Ammon's horn (tissue), 1 donor: Measurements from ENCODE around the gene ADAM12.
A peak's percentile ranks its signal among the peaks of the same experiment; 100 is the strongest.

Experiments used
- DNase-seq: peaks from one replicate; pipeline ENCODE4 v3.0.0-alpha.2; 2016; ENCODE audit warnings: low spot score

ADAM12 gene, protein sequence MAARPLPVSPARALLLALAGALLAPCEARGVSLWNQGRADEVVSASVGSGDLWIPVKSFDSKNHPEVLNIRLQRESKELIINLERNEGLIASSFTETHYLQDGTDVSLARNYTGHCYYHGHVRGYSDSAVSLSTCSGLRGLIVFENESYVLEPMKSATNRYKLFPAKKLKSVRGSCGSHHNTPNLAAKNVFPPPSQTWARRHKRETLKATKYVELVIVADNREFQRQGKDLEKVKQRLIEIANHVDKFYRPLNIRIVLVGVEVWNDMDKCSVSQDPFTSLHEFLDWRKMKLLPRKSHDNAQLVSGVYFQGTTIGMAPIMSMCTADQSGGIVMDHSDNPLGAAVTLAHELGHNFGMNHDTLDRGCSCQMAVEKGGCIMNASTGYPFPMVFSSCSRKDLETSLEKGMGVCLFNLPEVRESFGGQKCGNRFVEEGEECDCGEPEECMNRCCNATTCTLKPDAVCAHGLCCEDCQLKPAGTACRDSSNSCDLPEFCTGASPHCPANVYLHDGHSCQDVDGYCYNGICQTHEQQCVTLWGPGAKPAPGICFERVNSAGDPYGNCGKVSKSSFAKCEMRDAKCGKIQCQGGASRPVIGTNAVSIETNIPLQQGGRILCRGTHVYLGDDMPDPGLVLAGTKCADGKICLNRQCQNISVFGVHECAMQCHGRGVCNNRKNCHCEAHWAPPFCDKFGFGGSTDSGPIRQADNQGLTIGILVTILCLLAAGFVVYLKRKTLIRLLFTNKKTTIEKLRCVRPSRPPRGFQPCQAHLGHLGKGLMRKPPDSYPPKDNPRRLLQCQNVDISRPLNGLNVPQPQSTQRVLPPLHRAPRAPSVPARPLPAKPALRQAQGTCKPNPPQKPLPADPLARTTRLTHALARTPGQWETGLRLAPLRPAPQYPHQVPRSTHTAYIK

DNA sequence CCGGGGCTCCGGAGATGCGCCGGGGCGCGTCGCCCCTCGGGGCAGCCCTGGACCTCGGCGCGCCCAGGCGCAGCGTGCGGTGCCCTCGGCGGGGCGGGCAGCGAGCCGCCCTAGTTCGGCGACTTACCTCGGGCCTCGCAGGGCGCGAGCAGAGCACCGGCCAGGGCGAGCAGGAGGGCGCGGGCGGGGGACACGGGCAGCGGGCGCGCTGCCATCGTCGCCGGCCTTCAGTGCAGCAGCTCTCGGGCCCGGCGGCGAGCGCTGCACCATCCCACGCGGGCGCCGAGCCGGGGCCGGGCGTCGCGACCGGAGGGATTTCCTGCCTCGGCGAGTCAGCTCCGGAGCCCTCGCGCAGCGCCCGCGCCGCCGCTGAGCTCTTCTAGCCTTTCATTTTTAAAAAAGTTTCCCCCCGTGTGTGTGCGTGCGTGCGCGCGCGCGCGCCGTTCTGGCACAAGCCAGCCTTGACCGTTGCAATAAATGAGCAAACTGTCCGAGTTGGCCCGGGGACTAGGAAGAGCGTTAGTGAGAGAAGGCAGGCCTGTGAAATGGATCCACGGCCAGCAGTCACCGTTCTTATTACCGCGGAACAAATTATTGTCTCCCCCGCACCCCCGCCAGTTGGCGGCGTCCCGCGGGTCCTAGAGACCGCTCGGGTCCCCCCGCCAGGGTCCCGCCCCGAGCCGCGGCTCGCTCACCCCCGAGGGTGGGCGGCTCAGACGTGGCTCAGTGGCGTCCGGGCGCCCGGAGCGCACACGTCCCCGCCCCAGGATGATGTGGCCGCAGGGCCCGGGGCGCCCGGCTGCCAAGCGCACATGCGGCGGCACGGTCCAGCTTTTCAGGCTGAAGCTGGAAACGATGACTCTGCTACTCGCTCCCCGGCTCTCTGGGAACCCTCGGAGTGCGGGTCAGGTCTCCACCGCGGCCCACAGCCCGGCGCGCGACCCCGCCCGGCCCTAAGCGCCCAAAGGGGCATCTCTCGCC lies at the start of gene ADAM12:
Gene ADAM12, minus strand, starts transcription at position 547 of the 981 bp plus-strand sequence. Its CDS starts 332 bp downstream, at position 215.
- DNase-seq = peak; percentile 13

DNA sequence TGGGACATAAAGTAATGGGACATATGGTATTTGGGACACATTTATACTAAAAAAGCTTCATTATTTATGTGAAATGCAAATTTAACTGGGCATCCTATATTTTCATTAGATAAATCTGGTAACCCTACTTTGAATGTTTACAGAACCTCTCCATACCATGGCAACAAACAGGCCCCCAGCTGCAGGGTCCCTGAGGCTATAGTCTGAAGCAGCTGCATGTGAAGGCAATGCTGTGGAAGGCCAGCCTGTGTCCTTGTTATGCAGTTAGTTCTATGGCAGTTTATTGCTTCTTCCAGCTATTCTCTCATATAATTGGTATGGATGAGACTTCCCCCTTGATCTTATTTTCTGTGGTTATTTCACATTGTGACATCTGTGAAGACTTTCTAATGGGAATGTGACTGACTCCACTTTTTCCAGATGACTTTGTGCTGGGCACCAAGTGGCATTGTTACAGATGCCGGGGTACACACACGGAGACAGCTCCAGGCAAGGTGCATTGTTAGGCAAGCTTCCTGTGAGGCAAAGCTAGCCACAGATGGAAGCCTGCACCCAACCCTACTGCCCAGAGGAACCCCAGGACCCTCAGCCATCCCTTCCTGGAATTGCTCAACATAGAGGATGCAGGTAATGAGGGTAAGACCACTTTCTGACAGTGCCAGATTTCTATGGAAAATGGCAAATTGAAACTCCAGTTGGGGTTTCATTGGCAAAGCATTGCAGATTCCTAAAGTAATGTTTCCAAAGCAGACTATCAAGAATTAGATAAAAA lies 49.5 kb upstream of the ADAM12 start:
- no peak for DNase-seq

DNA sequence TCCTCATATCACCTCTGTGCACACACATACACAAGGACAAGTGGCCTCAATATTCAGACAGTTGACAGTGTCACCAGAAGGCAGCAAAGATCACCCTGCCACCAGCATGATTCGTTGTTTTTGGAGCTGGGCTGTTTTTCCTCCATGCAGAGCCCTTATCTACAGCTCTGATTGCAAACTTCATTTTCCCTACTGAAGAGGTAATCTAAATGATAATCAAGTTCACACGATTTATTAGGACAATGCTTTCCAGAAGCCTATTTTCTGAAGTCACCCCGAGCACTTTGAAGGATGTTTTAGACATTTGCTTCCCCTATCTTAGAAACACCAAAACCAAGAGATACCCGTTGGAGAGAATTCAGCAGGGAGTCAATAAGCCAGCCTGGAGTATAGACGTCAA lies 46.0 kb upstream of the ADAM12 start:
- no peak for DNase-seq

DNA sequence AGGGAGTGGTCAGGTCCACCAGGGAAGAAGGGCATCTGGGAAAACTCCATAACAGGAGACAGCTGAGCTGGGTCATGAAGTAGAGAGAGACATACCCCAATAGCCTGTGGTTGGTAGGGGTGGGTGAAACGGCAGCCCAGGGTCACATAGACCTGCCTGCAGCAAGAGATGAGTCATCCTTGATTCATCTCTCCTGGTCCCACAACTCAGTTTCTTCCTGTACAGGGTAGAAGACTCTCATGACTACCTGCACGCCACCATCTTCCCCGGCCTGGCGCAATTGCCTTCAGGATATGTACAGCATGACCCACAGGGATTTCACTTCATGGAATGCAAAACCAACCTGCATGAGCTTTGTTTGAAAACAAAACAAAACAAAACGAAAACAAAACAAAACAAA lies 45.1 kb upstream of the ADAM12 start:
- no peak for DNase-seq

DNA sequence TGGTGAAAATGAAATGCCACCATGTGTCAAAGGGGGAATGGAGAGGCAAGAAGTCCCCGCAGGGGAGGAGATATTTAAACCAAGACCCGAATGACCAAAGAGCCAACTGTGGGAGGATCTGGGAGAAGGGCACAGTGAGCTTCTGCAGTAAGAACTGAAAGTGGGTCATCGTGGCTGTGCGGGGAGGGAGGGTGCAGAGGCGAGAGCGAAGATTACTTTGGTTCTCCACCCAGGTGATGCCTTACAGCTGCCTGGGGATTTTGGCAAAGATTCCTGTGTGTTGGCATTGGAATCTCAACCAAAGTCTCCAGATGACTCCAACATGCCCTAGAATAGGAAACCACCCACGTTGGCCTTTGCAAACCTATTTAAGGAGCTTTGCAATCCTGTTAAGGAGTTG lies 44.2 kb upstream of the ADAM12 start:
- DNase-seq = no peak

DNA sequence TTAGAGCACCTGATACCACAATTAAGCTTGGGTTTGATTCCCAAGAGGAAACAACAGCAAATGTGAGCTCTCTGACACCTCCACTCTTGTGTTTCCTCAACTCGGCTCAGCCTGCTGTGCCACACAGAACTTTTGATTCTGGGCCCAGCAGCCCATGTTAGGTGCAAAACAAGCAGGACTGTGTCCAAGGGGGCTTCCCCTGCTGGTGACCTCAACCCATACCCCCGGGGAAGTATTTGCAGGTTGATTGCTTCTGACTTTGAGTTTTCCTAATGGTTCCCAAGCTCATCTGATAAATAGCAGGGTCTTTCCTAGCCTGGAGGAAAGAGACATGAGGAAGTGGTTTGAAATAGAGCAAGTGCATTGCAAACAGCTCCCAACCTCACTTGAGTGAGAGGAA lies 43.5 kb upstream of the ADAM12 start:
- DNase-seq = no peak

DNA sequence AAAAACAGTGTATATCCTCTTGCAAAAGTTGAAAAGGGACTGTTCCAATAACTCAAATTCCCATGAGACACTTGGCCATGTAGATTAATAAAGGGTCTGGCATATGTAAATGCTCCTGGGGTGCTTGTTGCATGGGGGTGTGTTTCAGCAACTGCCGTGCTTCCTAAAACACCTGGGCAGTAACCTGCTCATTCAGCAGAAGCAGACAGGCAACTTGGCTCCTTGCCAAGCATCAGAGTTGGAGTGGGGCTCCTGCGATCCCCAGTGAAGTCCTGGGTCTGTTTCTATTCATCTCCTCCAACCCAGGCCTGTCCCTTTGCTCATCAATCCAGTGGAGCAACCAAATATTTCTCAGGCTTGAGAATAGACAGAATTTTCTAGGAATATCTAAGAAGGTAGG lies 42.2 kb upstream of the ADAM12 start:
- no peak for DNase-seq

DNA sequence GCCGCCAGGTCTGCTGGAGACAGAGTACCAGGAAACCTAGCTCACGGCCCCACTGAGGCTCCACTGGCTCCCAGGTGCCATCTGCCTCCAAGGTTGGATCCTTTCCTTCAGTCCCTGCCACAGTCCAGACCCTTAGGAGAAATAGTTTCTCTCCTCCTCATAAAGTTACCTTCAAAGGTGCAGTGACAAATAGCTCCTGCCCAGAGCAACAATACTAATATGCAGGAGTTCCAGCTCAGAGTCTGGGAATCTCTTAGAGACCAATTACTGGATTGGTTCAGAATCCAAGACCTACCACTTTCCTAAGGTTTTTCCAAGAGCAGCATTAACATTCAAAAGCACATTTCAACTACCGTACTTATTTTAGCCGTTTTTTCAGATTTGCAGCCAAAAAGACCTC lies 41.0 kb upstream of the ADAM12 start:
- DNase-seq = no peak

DNA sequence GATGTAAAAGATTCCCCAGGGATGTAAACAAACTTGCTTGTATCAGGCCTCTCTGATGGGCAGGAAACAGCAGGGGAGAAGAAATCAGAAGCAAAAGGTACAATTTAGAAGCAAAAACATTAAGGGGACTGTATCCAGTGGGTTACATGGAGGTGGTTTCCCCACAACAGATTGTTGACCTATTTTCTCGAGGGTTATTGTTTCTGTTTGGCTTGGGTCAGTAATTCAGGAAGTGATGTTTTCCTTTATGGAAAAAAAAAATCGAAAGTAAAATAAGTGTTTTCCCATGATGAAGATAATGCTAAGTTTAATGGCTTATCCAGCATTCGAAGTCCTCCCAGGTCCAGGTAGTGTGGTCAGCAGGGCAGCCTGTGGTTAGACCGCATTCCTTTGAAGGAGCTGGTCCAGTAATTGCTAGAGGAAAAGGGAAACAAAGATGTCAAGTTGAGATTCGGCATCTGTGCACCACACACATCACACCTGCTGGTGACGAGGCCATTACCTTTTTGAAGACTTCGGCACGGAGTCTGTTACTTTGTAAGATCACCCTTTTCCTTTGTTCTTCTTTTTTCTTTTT lies 37.3 kb upstream of the ADAM12 start:
- DNase-seq = no peak

DNA sequence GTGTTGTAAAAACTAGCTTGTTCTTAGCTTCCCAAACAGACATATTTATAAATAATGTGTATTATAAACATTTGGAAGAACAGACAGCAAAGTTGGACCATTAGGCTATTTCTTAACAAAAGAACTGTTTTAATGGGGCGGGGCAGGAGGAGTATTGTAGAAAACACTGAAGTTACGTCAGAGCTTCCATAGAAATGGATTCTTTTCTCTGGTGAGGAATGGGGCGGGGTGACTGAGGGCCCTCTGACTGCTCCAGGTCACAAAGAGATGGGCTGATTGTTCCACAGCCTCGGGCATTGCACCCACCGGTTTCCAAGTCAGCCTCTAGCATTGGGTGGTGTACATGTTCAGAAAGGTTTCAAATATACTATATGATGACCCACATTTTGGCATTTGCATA lies 36.8 kb upstream of the ADAM12 start:
- DNase-seq = no peak

DNA sequence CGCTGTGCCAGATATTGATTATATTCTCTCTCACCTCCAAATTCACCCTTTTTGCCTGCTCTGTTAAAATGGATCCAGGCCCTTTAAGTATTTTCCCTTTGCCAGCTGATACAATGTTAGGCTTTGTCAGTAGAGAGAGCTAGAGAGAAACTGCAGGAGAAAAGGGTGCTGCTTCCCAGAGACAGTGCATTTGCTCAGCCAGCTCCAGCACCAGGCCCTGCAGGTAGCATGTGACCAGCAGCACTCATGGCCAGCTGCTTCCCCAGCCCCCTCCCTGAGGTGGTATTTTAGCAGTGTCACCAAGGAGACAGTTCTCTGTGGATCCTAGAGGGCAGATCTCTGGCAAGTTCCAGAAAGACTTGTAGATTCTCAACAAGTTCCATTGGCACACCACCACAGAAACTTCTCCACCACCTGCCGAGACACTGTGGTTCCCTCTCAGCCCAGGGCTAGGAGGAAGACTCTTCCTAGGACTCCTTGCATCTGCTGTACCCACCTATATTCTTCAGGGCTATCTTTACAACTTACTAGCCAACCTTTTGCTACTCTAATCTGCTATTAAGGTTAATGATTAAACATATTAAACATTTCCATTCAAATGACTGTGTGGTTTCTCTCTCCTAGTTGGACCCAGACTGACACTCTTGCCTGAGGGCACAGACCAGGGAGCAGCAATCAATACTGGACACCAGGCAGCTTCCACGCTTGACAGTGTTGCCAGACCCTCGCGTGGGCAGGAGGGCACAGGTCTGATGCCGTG lies 35.6 kb upstream of the ADAM12 start:
- DNase-seq = no peak

DNA sequence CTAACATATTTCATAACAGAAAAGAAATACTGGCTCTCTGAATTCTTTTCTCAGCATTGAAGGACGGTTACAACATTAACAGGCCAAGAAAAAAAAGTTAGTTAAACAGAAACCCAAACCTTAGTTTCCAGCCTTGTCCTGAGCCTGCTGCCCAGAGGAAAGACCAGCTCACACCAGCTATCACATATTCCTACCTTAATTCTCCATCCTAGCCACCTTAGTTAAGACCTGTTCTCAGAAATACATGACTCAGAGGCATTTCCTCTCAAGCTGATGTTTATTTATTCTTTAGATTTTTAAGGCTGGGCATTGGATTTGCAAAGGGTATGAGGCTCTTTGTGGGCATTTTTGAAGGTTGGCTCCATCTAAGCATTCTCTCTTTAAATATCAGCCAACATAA lies 34.3 kb upstream of the ADAM12 start:
- DNase-seq = no peak

DNA sequence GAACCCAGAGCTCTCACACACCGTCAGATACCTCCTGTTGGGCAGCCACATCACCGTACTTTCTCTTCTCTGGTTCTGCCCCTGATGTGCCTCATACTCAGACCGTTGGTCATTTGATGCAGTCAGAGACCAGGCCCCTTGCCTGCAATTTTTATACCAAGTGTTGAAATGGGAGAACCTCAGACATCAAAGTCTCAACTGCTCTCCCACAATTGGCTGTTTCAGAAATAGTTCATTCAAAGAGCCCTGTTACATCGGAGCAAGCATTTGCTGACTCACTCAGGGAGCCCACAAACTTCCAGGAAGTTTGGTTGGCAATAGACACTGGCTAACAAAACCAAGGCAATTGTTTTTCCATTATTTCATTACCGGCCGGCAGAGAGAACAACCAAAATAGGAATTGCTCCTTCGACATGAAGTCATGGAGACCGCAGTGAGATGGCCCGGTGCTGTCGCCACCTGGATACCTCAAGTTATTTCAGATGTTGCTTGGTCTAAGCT lies 33.5 kb upstream of the ADAM12 start:
- DNase-seq = peak; percentile 11

DNA sequence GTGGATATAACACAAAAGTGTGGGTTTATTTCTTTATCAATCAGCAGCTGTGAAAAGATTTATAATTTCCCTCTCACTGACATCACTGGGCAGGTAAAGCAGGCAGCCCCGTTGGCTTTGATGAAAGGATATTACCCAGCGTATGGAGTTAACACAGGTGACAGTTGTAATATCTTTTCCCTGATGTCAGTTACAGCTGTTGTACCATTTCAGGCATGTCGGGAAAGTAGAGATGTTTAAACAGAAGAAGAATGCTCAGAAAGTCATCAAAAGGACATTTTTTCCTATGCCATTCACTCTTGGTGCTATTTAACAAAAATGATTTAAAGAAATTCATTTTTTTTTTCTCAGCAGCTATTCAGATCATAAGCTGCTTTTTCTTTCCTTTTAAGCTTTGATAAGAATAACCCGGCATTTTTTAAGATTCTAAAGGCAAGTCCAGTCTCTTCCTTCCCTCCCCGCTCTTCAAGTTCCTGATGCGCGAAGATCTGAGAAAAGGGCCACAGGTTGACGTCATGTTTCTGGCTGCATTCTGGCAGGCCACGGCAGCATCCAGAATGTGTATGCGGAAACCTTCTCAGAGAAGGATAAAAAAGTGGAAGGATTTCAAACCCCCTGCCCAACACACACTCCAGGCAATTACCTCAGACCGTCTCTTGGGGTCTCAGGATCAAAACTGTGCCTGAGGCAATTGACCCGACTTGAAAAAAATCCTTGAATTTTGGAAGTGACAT lies 32.5 kb upstream of the ADAM12 start:
- DNase-seq = no peak

DNA sequence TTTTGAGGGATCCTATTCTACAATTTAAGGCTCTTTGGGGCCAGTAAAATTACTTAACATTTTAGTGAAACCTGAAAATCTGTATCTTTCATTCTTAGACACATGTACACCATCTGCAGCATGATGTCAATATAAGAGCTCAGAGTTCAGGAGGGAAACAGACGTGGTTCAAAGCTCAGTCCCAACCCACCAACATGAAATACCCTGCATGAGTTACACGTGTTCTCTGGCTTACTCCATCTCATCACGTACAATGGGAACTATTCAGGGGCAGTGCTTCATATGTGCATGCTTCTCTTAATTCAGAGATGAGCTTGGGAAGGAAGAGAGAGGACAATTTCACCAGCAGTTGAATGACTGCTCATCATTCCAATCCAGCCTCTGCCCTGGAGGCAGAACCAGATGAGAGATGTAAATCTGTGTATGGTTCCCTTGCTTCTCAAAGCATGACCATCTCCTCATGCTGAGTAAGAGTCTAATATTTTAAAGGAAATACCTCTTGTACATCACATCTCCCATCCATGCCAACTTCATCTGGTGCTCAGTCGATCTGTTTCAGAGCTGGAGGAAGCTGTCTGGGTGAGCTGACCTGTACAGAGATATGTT lies 29.0 kb upstream of the ADAM12 start:
- DNase-seq = no peak

DNA sequence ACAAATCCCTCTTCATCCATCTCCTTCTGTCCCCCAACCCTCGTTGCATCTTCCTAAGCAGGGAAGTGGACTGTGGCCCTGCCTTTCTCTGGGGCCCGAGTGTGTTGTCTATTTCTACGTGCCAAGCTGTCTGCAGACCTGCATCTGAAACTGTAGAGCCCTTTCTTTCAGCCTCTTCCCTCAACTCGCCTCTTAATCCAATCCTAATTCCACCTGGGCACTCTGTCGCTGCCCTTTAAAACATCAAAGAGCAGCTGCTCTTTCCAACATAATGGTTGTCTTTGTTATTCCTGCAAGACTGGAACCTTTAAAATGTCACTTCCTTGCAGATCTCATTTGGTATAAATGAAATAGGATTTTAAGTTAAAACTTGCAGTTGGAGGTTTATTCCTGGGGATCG lies 21.5 kb upstream of the ADAM12 start:
- DNase-seq = no peak

DNA sequence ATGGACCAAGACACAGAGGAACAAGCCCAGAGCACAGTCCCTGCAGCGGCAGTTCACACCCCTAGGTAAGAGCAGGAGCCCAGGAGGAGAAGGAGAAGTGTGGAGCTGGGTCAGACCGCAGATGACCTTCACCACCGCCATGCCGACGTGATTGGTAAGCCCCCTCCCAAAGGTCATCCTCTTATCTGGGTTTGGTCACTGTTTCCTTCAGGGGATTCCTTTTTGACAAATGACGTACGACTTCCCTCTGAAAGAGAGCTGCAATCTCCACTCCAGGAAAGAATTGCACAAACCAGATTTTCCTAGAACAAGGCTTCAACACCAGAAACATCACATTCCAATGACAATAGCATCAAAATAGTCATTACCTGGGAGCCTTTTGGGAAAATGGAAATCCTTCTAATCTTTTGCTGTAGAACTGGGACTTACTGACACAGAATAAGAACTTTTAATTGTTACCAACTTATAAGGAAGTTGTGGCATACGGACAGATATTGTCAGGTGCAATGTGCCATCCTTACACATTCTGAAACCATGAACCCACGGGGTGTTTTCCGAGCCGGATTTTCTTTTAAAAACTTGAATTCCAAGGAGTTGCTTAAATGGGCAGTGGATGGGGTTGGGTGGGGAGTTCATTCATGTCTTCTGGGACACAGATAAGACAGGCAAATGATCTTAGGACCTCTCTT lies 20.8 kb upstream of the ADAM12 start:
- no peak for DNase-seq

DNA sequence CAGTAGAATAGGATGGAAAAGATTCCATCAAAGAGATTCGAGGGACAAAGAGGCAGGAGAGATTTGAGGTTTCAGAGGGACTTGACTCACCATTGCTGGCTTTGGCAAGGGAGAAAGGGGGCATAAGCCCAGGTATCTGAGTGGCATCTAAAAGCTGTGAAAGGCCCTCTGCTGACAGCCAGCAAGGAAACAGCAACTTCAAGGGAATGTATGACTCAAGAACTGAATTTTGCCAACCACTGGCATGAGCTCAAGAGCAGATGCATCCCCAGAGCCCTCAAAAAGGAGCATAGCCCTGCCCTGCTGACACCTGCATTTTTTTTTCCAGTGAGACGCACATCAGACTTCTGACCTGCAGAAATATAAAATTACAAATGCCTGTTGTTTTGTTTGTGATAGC lies 19.6 kb upstream of the ADAM12 start:
- no peak for DNase-seq
